ENCODE results near the gene CLIC5.

The CLIC5 gene

DNA sequence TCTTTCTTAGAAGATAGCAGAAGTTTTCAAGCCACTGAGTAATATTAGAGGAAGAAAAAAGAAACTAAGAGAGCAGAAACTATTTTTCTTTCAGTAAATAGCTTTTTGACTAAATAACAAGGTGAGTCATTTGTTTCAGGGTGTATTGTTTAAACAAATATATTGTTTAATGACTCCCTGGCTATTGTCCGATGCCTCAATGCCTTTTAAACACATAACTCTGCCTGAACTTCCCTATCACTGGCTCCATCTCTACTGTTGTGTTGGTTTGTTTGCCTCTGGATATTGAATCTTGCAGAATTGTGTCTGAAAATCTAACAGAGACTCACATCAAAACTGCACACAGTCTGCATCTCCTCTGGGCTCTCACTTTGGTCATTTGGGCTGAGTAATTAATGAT is 19.6 kb upstream of the CLIC5 start:
- DNase-seq (ENCODE audit: low spot score): no peak

DNA sequence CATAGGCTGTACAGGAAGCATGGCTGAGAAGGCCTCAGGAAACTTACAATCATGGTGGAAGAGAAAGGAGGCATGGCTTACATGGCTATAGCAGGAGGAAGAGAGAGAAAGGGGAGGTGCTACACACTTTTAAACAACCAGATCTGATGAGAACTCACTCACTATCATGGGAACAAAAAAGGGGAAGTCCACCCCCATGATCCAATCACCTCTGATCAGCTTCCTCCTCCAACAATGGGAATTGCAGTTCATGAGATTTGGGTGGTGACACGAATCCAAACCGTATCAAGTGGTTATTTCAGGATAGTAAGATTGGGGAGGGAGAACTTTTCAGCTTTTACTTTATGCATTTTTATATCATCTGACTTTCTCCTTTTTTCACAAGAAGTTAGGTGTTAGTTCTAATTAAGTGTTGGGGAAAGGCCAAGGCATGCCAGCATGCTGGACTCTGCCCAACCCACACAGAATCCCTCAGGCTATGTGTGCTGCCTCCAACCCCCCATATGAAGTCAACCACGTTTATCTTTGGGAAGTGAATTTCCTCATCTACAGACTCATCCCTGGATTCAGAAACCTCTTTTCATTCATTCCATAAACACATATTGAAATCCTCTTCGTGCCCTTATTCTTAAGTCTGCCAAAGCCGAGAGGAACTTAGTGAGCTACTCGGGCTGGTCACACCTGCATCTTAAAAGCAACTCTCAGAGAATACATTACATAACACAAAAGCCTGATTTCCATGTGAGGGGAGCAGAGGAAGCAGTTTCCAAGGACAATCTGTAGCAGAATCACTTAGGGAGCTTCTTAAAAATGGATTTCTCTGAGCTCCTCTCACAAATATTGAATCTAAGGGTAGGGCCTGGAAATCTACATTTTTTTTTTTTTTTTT is 16.7 kb upstream of the CLIC5 start:
- no peak for DNase-seq (ENCODE audit: low spot score)

DNA sequence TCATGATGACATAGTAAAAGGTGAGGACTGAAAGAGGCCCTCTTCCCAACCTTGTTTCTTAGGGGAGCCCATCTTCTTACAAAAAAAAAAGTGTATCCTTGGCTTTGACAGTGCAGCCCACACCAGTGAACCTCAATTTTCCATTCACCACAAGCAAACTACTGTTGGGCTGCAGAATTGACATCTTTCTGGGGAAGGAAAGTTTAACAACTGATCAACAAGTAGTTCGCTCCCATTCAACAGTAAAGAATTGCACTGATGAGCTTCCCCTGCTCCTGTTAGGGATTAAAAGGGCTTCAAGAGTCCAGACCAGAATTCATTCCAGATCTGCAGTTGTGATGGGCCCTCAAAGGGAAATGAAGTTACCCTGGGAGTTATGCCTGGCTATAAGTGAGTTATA is 13.9 kb upstream of the CLIC5 start:
- DNase-seq (ENCODE audit: low spot score): no peak

DNA sequence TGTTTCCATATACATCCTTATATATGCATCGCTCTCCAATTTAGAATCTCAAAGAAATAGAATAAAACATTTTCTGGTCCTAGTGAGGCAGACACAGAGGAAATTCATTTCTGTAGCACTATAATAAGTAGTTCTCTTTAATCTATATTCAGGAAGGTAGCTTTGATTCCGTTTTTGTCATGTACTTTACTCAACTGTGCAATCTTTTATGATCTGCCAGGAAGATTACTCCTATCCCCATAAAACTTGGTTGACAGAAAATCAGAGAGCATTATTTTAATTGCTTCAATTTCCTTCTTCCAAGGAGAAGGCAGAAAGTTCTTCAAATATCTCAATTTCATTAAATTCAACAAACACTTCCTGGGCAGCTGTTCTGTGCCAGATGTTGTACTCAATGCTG is 10.6 kb upstream of the CLIC5 start:
- no peak for DNase-seq (ENCODE audit: low spot score)

DNA sequence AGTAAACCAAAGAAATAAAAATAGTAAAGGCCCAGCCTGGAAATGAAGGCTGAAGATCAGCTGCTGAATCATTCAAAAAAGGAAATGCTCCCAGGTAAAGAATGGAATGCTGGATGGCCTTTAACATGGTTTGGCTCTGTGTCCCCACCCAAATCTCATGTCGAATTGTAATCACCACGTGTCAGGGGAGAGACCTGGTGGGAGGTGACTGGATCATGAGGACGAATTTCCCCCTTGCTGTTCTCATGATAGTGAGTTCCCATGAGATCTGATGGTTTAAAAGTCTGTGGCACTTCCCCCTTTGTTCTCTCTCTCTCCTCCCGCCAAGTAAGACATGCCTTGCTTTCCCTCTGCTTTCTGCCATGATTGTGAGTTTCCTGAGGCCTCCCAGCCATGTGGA is 9.9 kb upstream of the CLIC5 start:
- DNase-seq (ENCODE audit: low spot score): no peak

DNA sequence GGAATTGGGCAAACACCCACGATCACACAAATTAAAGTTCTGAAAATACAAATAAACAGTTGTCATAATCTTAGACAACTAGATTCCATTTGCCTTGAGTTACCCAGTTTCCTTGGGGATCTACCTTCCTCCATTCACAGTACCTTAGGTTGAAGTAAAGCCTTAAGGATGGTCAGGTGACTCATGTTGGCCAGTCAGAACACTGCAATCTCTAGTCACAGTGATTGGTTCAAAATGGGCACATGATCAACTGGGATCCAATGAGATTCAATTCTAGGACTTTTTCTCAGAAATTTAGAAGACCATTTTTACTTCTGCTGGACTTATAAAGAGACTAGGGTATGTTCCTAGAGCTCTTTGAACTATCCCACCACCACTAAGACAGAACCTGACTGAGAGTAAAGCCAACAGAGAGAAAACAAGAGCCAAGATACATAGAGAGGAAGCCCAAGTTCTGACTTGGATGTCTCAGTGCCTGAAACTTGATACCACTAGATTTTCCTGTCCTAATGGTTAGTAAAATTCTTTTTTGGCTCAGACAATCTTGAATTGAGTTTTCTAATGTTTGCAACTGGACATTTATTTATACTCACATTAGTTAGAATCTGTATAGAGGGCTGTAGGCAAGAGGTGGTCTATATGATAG is 8.6 kb upstream of the CLIC5 start:
- DNase-seq (ENCODE audit: low spot score): no peak

DNA sequence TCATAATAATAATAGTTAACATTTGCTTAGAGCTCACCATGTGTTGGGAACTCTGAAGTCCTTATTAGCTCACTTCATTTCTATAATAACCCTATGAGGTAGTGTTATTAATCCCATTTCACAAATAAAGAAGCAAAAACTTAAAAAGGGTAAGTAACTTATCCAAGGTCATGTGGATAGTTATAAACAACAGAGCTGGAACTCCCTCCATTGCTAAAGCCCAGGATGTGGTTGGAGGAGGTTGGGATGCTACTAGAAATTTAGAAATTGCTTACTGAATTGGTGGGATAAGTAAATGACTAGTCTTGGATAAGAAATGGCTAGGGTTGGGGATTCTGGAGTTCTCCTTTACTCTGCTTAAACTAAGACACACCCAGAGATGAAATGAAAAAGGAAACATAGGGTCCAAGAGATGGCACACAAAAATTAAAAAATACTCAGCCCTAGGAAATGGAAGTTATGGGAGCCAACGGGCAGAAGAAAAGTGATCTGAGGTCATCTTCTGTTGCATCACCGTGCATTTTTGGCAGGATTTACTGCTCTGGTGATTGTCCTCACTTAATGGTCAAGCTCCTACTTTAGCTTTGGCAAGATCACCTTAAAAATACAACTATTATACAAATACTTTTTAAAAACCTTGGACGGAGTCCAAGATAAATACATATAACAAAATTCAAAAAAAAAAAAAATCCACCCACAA is 7.7 kb upstream of the CLIC5 start:
- DNase-seq (ENCODE audit: low spot score): no peak

DNA sequence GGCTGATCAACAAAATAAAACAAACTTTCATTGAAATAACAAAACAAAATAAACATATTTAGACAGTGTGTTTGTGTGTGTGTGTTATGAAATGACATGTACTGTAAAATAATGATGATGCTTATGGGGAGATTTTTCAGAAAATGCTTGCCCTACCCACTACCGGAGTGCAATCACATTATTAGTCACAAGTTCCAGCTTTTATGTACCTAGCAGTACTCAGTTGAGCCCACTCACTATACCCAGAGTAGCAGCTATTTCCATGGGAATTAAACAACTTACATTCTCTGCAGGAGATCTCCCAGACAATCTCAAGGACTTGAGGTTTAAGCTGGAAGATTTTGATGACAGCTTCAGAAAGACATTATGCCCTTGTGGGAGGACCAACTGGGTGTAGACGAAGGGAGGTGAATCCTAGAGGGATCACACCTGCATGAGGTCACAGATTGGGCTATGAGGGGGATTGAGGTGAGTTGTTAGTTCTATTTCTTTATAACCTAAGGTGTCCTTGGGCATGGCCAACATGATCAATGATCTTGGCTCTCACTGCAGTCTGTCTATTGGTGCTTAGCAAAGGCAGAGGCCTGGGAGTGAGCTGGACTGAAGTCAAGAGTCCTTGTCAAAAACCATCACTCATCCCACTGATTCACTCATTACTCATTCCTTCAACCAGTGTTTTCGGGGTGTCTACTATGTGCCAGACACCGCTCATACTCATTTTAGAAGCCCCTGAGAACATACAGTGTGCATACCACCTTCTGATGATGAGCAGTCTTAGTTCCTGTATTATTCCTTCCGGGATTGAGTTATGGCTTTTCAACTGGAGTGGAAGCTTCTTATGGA is 6.7 kb upstream of the CLIC5 start:
- no peak for DNase-seq (ENCODE audit: low spot score)

DNA sequence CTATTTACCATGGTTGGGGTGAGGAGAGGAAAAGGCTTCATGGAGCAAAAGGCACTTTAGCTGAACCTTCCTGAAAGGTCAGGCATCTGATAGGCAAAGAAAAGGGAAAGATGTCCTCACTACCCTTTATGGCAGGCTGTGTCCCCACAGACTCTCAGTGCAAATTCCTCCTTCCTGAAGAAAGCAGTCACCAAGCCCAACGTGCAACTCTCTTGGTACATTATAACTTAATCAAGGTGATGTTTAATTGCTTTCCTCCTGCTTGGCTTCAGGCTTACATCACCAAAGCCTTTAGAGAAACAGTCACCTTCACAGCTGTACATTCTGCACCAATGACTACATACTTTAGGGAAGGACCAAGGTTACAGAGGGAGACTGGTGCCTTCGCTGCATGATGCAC is 2.1 kb upstream of the CLIC5 start:
- no peak for DNase-seq (ENCODE audit: low spot score)

DNA sequence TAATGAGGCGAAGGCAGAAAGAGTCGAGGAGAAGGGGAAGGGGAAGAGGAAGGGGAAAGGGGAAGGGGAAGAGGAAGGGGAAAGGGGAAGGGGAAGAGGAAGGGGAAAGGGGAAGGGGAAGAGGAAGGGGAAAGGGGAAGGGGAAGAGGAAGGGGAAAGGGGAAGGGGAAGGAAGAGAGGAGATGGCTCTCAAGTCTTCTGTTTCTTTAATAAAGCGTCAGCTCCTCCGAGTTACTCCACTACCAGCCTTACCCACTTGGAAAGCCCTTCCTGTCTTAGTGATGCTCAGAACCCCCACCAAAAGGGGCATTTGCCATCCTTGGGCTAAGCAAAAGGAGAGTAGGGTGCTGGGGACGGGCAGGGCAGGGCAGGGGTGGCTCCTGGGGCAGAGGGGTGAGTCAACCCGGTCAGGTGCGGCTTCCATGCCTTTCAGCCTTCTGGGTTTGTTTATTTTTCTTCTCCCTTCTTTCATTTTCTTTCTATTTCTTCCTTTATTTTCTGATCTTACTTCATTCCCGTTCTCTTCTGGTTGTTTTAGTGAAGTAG is 476 bp upstream of the CLIC5 start:
- DNase-seq (ENCODE audit: low spot score): no peak

DNA sequence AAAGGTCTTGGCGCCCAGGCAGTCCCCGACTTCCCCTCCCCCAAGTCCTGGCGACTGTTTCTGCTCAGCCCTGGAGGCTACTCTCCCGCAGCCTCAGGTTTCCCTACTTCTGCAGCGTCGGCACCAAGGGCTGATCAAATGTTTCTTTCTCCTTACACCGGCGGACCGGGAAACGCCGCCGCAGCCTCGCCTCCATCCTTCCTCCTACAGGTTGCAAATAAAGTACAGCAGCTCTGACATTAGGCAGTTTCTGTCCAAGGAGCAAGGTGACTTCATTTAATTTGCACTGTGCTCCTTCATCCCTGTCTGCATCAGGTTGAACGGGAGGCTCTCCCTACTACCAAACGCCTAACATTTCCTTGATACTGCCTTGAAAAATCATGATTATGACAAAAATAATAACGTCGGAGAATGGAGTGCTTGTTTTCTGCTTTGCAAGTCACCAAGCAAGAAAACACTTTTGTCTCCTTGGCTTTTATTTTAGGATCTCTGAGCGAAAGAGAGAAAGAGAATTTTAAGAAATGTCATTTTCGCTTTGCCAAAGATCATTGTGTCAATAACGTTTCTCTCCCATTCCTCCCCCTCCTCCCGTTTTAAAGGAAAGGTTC is 1.0 kb downstream of the CLIC5 start:
- no peak for DNase-seq (ENCODE audit: low spot score)

DNA sequence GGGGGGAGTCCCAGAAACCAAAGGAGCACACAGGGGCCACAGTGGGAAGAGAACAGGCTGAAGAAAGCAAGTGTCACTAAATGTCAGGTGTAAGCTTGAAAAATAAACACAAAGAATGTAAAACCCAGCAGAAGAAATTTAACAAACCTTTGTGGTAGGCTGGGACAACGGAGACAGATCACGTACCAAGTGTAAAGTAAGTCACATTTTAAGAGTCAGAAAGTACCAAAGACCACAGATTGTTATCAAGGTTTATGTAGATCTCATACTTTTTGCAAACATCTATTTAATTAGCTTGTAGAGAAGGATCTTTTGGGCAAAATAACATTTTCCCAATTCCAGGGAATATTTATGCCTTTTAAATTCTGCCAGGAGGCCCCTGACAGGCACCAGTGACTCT is 1.6 kb downstream of the CLIC5 start:
- DNase-seq (ENCODE audit: low spot score): no peak

DNA sequence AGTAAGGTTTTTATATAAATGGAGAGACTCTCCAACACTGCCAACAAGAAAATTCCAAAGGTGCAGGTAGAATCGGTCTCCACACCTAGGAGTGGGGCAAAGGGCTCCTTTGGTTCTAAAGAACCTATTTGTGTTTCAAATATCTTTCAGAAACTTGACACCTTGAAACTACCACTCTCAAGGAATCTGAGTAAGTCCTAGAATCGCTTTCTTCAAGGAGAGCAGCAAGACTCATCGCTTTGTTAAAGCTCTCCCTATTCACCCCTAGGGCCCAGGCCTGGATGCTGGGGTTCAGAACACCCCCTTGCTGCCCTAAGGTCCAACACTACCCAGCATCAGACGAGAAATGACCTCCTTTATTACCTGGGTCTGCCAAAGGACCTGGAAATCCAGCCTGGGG is 2.0 kb downstream of the CLIC5 start:
- DNase-seq (ENCODE audit: low spot score): no peak

DNA sequence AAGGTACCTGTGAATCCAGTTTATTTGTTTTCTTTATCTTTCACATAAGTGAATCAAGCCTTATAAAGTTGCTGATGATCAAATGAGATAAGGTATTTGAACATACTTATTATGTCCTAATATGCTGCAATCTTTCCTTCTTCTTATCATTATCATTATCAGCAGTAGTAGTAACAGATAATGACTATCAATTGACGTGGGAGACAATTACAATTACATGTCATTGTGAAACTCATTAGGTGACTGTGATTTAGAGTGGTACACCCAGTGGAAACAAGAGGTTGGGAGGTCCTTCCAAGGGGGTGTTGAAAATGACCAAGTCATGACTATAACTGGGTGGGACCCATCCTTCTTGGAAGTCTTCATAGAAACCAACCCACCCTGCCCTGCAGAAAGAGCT is 2.8 kb downstream of the CLIC5 start:
- DNase-seq (ENCODE audit: low spot score): no peak

DNA sequence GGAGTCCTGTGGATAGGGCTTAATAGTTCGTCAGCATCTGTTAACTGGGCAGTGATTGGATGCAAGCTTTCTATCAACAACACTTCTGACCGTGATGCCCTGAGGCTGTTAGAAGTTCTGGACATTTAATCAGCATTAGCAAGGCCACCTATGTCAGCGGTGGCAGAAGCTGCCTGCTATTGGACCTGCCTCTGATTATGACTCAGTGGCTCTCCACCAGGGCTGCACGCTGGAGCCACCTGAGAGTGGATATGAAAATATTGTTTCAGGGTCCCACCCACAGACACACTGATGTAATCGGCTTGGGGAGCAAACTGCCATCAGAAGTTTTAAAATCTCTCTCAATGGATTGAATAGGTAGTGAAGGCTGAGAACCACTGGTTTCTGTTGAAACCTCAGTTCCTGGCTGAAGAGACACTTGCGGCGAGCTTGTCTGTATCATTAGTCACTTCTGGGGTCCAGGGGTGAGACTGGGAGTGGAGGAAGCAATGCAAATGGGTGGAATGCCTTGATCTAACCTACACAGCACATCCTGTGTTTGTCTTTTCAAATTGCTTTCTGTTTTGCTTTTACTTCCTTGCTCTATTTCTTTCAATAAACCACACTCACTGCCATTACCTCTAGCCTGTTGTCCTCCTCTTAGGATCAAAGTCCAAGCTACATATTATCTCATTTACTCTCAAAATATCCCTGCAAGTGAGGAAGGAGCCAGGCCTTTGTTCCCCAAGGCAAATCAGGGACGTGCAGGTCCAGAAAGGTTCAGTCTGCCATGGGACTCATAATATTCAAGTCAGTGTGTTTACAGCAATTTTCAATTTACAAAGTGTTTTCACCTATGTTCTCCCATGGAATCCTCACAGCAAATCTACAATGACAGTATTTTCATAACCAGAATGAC is 4.2 kb downstream of the CLIC5 start:
- DNase-seq (ENCODE audit: low spot score): no peak

DNA sequence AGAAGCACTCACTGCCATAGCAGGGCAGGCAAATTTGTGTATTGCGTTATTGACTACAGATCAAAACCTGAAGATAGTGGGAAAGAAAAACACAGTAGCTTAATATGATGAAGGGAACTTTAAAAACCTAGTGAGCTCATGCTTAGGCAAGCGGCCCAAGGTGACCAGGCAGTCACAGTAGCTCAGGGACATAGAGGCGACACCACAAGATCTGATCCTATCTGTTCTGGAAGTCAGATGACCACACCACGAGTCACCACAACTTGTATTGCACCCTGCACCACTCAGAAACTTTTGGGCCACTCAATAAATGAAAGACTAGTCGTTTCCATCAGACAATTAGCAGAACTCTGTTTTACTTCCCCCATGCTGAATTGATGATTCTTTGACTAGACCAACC is 4.9 kb downstream of the CLIC5 start:
- DNase-seq (ENCODE audit: low spot score): no peak

DNA sequence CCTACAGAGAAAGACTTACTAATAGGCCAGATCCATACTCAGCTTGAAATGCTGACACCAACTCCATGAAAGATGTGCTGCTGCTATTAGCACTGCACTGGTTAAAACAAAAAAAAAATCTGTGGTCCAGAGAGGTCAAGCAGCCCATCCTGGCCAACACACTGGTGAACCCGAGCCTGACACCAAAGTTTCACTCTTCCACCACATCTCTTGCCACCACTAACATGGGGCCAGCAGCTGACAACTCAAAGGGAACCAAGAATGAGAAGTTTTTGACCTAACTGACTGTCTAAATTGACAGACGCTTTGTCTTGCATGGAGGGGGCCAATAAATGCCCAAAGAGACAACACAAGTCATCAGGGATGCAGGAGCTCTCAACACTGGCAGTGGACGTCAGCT is 5.4 kb downstream of the CLIC5 start:
- DNase-seq (ENCODE audit: low spot score): no peak

DNA sequence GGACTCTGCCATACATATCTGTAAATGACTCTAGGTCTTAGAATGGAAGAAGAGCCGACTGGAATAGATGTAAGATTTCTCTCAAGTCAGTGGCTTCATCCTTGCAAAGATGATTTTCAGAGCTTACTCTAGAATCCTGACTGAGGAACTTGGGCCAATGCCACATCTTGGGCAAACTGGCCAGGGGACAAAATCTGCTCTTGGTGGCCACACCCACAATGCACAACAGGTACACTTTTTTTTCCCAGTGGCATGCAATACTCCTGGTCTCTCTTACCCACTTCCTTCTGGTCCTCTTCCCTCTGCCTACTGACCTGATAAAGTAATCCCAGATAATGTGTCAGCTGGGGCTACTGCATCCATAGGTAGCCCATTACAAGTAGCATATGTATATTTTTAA is 13.4 kb downstream of the CLIC5 start:
- no peak for DNase-seq (ENCODE audit: low spot score)

DNA sequence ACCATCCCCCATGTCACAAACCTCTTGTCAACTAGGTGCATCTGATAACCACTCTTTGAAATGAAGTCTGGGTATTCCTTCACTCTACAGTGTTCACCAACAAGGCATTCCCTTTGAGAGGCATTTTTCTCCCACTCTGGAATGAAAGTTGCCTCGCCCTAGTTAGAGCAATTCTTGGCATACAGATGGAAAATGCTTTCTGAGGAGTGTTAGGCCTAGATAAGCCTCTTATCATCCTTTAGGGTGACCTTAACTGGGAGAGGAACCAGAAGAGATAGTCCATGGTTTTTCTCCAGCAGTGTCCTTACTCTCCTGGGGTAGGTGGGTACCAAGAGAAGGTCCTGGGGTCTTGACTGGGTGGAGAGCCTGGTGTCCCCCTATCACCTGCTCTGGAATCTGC is 14.8 kb downstream of the CLIC5 start:
- no peak for DNase-seq (ENCODE audit: low spot score)

DNA sequence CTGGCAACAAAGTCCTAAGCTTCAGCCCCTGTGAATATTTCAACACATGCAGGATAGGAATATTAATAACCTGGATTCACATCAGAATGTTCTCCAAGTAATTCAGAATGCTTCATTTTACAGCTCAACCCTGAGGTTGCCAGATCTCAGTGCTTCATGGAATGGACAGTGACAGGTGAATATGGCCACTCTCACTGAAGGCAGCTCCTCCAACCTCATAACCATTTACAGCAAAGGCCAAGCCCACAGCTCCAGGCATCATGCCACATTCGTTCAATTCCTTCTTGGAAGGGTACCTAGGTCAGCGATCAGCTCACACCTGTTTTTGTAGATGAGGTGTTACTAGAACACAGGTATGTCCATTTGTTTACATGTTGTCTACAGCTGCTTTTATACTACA is 17.1 kb downstream of the CLIC5 start:
- no peak for DNase-seq (ENCODE audit: low spot score)
